Liver (tissue), 3 donors: ENCODE results near the gene CSNK1G2.

Experiments
- FOXA1 ChIP-seq: IDR thresholded peaks from 2 replicates; pipeline ENCODE4 v1.6.1; 2016; ENCODE audit warnings: antibody characterized with exemption
- GABPA ChIP-seq, 2 donors: IDR thresholded peaks in 1 of 2; conservative IDR thresholded peaks in 1 of 2; 2 replicates each; pipeline ENCODE4 v1.6.1; 2016; ENCODE audit warnings: antibody characterized with exemption in 2 of 2, mild to moderate bottlenecking in 1 of 2, moderate library complexity in 1 of 2
- JUND ChIP-seq, 2 donors: IDR thresholded peaks; 2 replicates each; pipeline ENCODE4 v1.6.1; 2016; ENCODE audit warnings: antibody characterized with exemption in 2 of 2
- RAD21 ChIP-seq, 2 donors: IDR thresholded peaks; 2 replicates each; pipeline ENCODE4 v1.6.1; 2016; ENCODE audit warnings: antibody characterized with exemption in 2 of 2, mild to moderate bottlenecking in 2 of 2
- RXRA ChIP-seq, 2 donors: IDR thresholded peaks; 2 replicates each; pipeline ENCODE4 v1.6.1; 2017 to 2018; ENCODE audit warnings: antibody characterized with exemption in 2 of 2, mild to moderate bottlenecking in 1 of 2
- TAF1 ChIP-seq: conservative IDR thresholded peaks from 2 replicates; pipeline ENCODE4 v1.6.1; 2016; ENCODE audit warnings: antibody characterized with exemption, mild to moderate bottlenecking
- YY1 ChIP-seq: IDR thresholded peaks from 2 replicates; pipeline ENCODE4 v1.6.1; 2016; ENCODE audit warnings: antibody characterized with exemption, mild to moderate bottlenecking
- TF ChIP-seq, protein P1 (sequence below): fragments of 150-350 bp; IDR thresholded peaks from 2 replicates; pipeline ENCODE4 v1.5.1; 2017; ENCODE audit warnings: improper control_type of control experiment, low read depth, low read length; ENCODE audit not compliant: missing input control
- TF ChIP-seq, protein P2 (sequence below): IDR thresholded peaks from 2 replicates; pipeline ENCODE4 v1.6.1; 2016; ENCODE audit warnings: antibody characterized with exemption
- TF ChIP-seq, protein P3 (sequence below): IDR thresholded peaks from 2 replicates; pipeline ENCODE4 v1.6.1; 2016; ENCODE audit warnings: antibody characterized with exemption
- TF ChIP-seq, protein P4 (sequence below): IDR thresholded peaks from 2 replicates; pipeline ENCODE4 v1.6.1; 2016; ENCODE audit warnings: antibody characterized with exemption, mild to moderate bottlenecking
- TF ChIP-seq, protein P5 (sequence below): IDR thresholded peaks from 2 replicates; pipeline ENCODE4 v1.6.1; 2016; ENCODE audit warnings: antibody characterized with exemption
- donor health status: healthy.
- donor health status: healthy.

DNA sequence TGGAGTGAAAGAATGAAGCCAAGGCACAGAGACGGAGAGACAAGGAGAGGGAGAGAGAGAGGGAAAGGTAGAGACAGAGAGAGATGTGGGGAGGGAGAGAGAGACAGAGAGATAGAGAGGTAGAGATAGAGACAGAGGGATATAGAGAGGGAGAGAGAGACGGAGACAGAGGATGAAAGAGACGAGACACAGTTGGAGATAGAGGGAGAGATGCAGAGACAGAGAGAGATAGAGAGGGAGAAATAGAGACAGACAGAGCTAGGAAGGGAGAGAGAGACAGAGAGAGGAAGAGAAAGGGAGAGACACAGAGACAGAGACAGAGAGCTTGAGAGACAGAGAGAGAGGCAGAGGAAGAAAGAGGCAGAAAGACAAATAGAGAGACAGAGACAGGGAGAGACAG lies 4.5 kb upstream of the CSNK1G2 start:
- TF ChIP-seq, protein P1, sequence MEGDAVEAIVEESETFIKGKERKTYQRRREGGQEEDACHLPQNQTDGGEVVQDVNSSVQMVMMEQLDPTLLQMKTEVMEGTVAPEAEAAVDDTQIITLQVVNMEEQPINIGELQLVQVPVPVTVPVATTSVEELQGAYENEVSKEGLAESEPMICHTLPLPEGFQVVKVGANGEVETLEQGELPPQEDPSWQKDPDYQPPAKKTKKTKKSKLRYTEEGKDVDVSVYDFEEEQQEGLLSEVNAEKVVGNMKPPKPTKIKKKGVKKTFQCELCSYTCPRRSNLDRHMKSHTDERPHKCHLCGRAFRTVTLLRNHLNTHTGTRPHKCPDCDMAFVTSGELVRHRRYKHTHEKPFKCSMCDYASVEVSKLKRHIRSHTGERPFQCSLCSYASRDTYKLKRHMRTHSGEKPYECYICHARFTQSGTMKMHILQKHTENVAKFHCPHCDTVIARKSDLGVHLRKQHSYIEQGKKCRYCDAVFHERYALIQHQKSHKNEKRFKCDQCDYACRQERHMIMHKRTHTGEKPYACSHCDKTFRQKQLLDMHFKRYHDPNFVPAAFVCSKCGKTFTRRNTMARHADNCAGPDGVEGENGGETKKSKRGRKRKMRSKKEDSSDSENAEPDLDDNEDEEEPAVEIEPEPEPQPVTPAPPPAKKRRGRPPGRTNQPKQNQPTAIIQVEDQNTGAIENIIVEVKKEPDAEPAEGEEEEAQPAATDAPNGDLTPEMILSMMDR = no peak
- TF ChIP-seq TAF1 (no peak), GABPA (IDR thresholded peaks at IDR 0.05 in 1 of 2, conservative IDR thresholded peaks at IDR 0.05 in 1 of 2) (no peak), YY1 (no peak), FOXA1 (no peak), RXRA (IDR thresholded peaks at IDR 0.05) (no peak), JUND (IDR thresholded peaks at IDR 0.05) (no peak), RAD21 (IDR thresholded peaks at IDR 0.05) (no peak)
- TF ChIP-seq, protein P2, sequence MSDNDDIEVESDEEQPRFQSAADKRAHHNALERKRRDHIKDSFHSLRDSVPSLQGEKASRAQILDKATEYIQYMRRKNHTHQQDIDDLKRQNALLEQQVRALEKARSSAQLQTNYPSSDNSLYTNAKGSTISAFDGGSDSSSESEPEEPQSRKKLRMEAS = no peak
- TF ChIP-seq, protein P3, sequence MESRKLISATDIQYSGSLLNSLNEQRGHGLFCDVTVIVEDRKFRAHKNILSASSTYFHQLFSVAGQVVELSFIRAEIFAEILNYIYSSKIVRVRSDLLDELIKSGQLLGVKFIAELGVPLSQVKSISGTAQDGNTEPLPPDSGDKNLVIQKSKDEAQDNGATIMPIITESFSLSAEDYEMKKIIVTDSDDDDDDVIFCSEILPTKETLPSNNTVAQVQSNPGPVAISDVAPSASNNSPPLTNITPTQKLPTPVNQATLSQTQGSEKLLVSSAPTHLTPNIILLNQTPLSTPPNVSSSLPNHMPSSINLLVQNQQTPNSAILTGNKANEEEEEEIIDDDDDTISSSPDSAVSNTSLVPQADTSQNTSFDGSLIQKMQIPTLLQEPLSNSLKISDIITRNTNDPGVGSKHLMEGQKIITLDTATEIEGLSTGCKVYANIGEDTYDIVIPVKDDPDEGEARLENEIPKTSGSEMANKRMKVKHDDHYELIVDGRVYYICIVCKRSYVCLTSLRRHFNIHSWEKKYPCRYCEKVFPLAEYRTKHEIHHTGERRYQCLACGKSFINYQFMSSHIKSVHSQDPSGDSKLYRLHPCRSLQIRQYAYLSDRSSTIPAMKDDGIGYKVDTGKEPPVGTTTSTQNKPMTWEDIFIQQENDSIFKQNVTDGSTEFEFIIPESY = no peak
- TF ChIP-seq, protein P4, sequence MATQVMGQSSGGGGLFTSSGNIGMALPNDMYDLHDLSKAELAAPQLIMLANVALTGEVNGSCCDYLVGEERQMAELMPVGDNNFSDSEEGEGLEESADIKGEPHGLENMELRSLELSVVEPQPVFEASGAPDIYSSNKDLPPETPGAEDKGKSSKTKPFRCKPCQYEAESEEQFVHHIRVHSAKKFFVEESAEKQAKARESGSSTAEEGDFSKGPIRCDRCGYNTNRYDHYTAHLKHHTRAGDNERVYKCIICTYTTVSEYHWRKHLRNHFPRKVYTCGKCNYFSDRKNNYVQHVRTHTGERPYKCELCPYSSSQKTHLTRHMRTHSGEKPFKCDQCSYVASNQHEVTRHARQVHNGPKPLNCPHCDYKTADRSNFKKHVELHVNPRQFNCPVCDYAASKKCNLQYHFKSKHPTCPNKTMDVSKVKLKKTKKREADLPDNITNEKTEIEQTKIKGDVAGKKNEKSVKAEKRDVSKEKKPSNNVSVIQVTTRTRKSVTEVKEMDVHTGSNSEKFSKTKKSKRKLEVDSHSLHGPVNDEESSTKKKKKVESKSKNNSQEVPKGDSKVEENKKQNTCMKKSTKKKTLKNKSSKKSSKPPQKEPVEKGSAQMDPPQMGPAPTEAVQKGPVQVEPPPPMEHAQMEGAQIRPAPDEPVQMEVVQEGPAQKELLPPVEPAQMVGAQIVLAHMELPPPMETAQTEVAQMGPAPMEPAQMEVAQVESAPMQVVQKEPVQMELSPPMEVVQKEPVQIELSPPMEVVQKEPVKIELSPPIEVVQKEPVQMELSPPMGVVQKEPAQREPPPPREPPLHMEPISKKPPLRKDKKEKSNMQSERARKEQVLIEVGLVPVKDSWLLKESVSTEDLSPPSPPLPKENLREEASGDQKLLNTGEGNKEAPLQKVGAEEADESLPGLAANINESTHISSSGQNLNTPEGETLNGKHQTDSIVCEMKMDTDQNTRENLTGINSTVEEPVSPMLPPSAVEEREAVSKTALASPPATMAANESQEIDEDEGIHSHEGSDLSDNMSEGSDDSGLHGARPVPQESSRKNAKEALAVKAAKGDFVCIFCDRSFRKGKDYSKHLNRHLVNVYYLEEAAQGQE = no peak
- TF ChIP-seq, protein P5, sequence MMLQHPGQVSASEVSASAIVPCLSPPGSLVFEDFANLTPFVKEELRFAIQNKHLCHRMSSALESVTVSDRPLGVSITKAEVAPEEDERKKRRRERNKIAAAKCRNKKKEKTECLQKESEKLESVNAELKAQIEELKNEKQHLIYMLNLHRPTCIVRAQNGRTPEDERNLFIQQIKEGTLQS = no peak
